TTC549 (cell line): Measurements from ENCODE around the gene RBM34.
"Not testable (repeated sequence)": the region's sequence is repeated elsewhere in the genome, so short reads cannot be mapped to it uniquely, and the experiment has no call there.

Source experiments
- FAIRE-seq: peaks from 2 replicates; lab custom pipeline; 2012; peaks lifted over from hg19 to GRCh38; lab: Jason Lieb, UNC

Gene RBM34, protein sequence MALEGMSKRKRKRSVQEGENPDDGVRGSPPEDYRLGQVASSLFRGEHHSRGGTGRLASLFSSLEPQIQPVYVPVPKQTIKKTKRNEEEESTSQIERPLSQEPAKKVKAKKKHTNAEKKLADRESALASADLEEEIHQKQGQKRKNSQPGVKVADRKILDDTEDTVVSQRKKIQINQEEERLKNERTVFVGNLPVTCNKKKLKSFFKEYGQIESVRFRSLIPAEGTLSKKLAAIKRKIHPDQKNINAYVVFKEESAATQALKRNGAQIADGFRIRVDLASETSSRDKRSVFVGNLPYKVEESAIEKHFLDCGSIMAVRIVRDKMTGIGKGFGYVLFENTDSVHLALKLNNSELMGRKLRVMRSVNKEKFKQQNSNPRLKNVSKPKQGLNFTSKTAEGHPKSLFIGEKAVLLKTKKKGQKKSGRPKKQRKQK

DNA sequence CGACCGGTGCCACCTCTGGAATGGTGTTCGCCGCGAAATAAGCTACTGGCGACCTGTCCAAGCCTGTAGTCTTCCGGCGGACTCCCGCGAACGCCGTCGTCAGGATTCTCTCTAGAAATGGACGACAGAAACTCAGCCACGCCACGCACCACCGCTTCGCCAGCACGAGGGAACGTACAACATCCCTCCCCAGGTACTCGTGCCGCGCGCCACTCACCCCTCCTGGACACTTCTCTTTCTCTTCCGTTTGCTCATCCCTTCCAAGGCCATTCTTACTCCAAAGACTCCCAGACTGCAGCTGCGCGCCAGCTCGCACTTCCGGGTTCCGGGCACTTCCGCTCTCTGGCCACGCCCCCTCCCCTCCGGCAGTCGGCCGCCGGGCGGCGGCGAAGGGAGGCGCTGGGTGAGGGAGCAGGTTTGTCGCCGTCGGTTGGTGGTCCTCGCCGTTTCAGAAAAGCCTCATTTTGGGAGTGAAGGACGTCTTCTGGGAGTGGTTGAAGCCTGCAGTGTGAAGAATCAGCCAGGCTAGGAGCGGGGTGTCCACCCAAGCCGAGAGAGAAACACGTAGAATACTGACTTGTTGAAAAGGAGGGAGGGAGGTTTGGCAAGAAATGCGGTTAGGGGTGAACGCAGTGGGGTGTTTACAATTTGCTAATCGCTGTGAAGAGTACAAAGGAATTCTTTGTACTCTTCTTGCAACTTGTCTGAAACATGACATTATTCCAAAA, at the start of gene RBM34:
TSS of gene RBM34 (minus strand) at position 294 of the 728 bp plus-strand sequence. CDS start at position 270, 24 bp downstream.
- FAIRE-seq, result peak; percentile 7

DNA sequence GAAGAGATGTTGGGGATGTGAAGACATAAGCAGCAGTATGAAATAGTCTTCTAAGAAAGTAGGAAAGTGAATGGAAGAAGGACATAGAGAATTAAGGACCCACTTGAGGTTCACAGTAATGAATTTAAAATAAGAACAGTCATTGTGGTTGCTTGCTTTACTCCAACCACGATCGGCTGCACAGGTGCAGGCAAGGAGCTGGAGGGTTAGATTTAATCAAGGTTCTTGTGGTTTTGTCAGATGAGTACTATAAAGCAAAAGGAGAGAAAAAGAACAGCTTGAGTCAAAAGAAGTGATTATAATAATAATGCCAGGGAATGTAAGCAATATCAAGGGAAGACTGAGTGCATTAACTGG, 46.1 kb upstream of the RBM34 start:
- FAIRE-seq, result no peak

DNA sequence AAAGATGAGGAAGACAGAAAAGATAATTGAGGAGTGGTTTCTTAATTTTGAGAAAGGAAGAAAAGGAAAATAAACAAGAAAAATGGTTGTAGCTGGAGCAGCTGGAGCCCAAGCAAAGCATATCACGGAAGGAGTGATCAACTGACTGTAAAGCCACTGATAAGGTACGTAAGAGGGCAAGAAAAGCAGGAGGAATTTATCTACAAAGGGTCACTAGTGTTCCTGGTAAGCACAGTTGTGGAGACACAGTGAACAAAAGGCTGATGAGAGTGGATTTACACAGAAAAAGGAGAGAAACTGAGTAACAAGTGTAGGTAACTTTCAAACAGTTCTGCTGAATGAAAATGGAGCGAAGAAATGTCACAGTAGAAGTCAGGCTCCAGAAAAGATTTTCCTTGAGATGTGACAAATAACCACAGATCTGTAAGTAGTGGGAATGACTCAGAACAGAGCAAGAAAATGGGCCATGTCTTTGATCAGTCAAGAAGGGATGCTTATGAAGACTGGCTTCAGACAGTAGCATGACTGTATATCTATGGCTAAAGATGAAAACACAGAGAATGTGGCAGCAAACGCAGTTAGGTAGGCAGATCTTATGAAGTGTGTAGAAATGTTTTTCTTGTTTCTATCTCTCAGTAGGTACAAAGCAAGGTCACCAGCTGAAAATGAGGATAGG, 45.6 kb upstream of the RBM34 start:
- no peak for FAIRE-seq

DNA sequence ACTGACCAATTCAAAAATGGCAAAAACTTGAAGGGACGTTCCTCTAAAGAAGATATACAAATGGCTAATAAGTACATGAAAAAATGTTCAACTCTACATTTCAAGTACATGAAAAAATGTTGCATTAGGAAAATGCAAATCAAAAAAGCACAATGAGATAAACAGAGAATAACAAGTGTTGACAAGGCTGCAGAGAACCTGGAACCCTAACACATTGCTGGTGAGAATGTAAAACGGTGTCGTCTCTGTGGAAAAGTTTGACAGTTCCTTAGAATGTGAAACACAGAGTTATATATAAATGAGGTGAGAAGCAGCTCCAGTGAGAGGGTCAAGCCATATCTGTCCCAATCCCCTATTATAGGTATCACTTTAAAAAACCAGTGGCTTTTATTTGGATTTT, 44.6 kb upstream of the RBM34 start:
- FAIRE-seq, result no peak

DNA sequence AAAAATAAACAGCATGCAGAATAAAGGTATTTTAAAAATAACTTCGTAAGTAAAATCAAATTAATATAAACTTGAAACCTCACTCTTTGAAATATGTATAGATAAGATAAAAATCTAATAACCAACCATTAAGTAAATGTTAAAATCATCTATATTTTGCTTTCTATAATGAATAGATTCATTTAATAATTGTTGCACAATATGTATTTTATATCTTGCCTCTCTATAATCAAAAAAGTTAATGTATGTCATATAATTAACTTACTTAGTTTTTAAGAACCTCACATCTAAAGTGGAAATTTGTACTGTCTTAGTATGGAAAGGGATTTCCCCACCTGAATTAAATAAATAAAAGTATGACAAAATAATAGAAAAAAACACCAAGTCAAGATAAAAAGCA, 42.4 kb upstream of the RBM34 start:
- FAIRE-seq, result peak; percentile 97

DNA sequence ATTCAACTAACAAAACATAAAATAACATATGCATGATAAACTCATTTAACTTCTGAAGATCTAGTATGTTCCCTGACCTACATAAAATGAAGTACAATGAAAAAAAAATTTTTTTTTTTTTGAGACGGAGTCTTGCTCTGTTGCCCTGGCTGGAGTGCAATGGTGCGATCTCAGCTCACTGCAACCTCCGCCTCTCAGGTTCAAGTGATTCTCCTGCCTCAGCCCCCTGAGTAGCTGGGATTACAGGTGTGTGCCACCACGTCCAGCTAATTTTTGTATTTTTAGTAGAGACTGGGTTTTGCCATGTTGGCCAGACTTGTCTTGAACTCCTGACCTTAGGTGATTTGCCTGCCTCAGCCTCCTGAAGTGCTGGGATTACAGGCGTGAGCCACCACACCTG, 41.4 kb upstream of the RBM34 start:
- FAIRE-seq, result not testable (repeated sequence)

DNA sequence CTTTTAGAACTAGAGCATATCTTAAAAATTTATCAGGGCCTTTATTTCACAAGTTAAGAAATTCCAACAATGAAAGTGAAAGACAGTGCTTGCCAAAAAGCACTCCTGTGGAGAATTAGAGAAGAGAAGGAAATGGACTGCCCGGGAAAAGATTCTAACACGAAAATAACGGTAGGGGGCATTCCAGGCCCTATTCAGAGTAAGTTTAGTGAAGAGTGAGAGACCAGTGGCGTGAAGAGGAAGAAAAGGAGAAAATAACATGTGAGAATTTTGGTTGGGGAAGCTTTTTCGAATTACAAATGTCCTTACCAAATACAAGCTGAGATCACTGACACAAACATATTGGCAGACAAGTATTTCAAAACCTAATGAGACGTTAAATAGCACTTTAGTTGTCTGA, 38.4 kb upstream of the RBM34 start:
- peak; percentile 98 for FAIRE-seq

DNA sequence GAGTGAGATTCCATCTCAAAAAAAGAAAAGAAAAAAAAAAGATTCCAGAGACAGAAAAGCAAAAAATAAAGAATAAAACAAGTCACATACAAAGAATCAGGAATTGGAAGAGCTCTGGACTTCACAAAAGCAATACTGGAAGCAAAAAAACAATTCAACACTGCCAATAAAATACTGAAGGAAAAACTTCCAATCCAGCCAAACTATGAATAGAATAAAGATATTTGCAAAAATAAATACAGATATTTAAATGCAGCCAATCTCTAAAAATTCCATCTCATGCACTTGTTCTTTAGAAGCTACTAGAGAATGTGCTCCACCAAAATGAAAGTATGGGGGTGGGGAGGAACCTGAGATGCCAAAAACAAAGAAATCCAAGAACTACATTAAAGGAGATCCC, 29.4 kb upstream of the RBM34 start:
- FAIRE-seq, result peak; percentile 55

DNA sequence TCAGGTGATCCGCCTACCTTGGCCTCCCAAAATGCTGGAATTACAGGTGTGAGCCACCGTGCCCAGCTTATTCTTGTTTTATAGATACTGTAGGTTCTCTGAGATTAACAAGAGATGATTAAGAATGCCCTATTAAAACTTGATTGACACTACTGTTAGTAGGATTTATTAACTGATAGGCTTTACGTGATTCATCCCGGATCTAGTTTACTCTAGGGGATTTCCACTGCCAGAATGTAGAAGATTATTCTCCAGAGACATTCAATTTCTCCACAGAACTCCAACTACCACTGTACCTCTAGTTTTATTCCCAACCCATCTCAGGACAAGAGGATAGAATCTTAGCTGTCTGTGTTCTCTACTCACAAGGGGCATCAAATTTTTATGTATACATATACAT, 26.3 kb upstream of the RBM34 start:
- no peak for FAIRE-seq

DNA sequence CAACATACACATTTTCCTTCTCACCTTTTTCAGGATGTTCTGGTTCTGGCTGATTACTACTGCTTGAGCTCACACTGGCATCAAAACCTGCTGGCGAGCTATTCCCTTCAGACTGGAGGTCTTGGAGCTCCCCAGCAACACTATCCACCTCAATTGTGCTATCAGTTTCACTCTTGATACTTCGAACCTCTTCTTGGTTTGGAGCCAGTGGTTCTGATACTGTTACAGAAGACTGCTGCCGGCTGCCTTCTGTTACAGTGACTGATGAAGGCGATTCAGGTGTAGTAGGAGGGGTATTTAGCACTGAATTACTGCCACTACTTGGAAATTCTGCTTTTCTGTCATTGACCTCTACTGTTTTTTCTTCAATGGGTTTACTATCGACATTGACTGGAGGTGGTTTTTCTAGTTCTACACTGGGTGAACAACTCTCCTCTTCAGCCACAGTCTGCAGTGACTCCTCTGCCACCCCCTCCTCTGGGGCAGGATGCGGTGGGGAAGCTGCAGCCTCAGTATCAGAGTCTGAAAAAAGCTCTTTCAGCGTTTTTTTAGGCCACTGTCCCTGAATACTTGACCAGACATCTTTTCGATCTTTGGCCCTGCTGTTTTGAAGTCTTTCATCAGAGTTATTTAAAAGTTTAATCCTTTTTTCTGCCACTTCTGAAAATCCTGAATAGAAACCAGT, 20.7 kb upstream of the RBM34 start:
- no peak for FAIRE-seq

DNA sequence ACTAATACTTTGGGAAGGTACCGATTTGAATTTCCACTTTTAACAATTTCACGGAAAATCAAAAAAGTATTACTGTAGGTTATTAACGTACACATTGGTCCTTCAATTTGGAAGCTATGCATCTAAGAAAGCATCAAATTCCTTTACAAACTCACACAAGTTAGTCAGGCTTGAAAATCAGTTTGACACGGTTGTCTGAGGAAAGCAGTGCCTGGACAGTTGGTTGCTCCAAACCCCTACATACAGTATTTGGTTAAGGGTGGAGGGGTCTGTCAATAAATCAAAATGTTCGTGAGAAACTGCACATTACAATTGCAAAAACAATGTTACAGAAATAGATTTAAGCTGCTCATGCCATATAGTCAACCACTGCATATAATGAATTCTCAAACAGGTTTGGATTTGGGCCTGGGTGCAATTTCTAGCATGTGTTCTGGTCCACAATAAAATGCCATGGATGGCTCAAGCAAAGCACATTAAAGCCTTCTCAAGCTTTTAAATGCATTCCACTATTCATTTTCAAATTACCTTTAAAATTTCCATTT, 19.9 kb upstream of the RBM34 start:
- no peak for FAIRE-seq

DNA sequence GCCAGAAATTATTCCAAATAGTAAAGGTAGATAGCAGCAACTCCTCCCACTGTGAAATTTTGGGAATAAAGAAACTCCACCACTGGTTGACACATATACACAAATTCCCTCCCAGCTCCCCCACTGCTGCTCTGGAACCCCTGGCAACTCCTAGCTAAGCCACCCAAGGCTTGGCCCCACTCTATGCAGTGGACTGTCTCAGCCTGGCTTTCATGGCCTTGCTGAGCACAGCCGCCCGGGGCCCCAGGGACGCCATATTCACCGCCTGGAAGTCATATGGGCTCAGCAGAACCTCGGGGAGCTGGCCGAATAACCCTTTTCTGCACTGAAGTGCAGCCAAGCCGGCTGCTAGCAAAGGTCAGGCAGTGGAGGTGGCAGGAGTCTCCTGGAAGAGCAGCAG, 15.4 kb upstream of the RBM34 start:
- FAIRE-seq, result no peak

DNA sequence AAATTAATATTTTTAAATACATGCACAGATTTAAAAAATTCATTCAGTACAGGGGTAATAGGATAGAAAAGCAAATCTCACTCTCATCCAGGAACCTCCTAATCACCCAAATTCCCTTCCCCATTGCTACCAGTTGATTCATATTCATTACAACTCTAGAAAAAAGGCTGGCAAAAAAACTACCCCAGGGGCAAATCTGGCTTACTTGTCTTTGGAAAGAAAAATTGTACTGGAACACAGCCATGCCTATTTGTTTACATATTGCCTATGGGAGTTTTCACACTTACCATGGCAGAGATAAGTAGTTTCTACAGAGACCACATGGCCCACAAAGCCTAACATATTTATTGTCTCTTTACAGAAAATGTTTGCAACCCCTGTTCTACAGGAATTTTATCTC, 8.9 kb upstream of the RBM34 start:
- no peak for FAIRE-seq

DNA sequence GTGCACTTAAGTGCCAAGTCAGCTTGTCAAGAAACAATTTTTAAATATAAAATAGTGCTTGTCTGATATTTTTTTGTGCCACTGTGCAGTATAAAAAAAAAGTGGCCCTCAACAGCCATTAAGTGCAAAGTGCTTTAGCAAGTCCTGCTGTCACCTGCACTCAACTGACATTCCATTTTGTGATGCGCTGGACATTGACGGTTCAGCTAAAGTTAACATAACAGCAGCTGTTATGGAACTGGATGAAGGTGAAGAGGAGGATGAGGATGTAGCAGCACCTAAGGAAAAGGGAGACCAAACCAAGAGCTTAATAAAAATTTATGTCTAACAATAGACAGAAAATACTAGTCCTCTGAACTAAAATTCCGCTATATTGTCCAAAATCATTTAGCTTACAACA, 7.3 kb upstream of the RBM34 start:
- no peak for FAIRE-seq

DNA sequence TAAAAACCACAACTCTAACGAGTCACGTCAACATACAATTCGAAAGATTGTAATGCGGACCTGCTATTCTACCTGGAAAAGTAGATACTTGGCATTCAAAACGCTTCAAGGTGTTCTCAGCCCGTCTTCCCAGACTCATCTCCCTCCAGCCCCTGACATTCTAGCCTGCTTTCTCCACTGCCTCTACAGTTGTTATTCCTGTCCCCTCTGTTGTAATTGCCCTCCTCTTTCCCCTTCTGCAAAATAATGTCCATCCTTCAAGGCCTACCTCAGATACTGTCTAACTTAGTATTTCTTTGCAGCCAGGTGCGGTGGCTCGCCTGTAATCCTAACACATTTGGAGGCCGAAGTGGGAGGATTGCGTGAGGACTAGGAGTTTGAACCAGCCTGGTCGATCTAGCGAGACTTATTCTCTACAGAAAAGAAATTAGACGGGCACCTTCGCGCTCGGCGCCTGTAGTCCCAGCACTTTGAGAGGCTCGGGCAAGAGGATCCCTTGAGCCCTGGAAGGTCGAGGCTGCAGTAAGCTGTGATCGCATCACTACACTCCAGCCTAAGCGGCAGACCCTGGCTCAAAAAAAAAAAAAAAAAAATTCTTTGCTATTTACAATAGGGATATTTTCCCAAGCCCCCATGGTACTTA, 756 bp upstream of the RBM34 start:
- no peak for FAIRE-seq

DNA sequence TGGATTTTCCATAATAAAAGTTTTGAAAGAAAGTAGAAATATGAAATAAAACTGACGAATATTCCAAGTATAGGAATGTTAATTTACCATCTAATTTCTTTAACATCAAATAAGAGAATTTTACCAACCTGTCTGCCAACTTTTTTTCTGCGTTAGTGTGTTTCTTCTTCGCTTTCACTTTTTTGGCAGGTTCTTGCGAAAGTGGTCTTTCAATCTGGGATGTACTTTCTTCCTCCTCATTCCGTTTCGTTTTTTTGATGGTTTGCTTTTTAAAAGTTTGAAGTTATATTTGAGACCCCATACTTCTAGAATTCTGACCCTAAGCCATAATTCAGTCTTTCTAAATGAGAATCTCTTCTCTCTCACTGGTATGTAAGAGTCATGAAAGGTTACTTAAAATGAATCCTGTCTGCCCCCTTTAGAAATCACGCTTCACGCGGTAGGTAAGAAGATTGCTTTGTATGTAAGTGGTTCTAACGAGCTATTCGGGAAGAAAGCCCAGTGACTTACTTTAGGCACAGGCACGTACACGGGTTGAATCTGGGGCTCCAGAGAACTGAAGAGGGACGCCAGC, 580 bp downstream of the RBM34 start:
- no peak for FAIRE-seq

DNA sequence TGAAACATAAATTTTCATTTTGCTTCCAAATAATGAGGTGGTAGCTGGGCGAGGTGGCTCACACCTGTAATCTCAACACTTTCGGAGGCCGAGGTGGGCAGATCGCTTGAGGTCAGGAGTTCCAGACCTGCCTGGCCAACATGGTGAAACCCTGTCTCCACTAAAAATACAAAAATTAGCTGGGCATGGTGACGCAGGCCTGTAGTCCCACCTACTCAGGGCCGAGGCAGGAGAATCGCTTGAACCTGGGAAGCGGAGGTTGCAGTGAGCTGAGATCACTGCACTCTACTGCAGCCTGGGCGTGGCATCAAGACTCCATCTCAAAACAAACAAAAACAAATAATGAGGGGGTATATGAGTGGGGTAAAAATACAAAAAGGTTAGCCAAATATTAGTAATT, 1.1 kb downstream of the RBM34 start:
- FAIRE-seq, result not testable (repeated sequence)

DNA sequence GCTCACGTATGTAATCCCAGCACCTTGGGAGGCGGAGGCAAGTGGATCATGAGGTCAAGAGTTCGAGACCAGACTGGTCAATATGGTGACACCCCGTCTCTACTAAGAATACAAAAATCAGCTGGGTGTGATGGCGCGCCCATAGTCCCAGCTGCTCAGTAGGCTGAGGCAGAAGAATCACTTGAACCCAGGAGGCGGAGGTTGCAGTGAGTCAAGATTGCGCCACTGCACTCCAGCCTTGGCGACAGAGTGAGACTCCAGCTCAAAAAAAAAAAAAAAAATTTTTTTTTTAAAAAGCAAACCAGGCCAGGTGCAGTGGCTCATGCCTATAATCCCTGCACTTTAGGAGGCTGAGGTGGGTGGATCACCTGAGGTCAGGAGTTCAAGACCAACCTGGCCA, 1.8 kb downstream of the RBM34 start:
- not testable (repeated sequence) for FAIRE-seq

DNA sequence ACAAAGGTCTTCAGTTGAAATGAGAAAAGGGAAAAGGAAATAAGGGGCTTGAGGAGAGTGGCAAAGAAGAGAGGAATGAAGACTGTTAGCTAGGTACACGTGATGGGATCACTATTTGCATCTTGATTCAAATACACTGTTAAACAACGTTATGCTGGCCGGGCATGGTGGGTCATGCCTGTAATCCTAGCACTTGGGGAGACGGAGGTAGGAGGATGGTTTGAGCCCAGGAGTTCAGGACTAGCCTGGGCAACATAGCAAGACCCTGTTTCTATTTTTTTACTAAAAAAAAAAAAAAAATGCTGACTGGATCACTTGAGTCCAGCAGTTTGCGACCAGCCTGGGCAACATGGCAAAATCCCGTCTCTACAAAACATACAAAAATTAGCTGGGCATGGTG, 2.4 kb downstream of the RBM34 start:
- no peak for FAIRE-seq

DNA sequence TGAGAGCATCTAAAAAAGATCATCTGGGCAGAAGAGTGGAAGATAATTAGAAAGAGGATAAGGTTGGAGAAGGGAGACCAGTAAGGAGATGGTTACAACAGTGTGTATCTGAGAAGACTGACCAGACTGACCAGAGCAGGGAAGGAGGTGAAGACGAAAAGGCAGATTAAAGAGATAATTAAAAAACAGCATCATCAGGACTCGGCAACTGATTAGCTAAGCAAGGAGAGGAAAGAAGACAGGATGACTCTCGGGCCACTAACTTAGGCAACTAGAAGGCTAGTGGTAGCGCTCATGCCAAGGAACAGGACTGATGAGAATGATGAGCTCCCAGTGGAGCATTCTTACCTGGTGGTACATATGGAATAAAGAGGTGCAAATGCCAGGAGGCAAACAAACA, 3.9 kb downstream of the RBM34 start:
- FAIRE-seq, result no peak

DNA sequence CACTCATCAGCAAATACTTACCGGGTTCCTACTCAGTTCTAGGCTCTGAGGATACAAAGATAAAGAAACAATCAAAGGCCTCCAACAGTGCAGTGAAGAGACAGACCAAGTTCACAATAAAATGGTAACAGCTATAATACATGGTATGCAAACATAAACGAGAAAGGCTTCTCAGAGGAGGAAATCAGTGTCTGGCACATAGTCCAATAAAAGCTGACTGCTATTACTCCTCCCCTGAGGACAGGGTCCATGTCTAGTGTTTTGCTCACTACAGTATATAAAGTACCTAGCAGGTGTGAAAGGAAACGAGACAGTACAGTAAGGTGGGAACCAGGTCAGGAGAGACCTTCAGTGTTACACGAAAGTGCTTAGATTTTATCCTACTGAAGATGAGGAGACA, 4.3 kb downstream of the RBM34 start:
- no peak for FAIRE-seq

DNA sequence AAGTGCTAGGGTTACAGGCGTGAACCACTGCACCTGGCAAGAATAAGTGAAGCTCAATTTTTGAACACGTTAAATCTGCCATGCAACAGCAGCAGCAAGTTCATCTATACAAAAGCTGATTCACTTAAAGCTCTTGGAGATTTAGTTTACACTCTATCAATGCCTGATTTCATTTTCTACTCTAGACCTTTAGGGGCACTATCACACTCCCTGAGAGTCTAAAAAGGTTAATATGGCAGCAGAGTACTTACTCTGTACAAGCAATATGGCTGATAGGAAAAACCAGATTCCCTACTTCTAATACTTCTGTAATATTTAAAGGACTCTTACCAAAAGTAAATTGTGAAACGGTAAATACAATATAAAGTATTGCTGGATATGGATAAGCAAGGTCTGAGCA, 4.8 kb downstream of the RBM34 start:
- peak; percentile 25 for FAIRE-seq
